Measurements from ENCODE around the gene DDX42. TPM values are rescaled to one million over a fixed set of nuclear protein-coding genes. Genes with fewer than 3 reads are reported as not detected.

Gene DDX42
- total RNA-seq, 1 donor from 2014 or later, result 125 TPM

- no peaks in the 10 kb centered on the region for H3K27me3 Mint-ChIP-seq (ENCODE audit: low read depth, unreplicated experiment)
- H3K27ac ChIP-seq (ENCODE audit: low read depth, low read length), result peak overlapping the region; percentile 67
- no peaks in the 10 kb centered on the region for H3K27me3 ChIP-seq (ENCODE audit: insufficient read depth, low read length)
- FAIRE-seq (no peak), DNase-seq (ENCODE audit: low read depth) (no peak)
- no peaks in the 10 kb centered on the region for H3K9me3 ChIP-seq (ENCODE audit: insufficient read depth, low read depth, low read length)
- peak overlapping the region; percentile 81 for H3K4me3 ChIP-seq (ENCODE audit: insufficient read depth, low read depth, low read length)
- H3K27ac Mint-ChIP-seq (ENCODE audit: unreplicated experiment), result peak overlapping the region; percentile 80
- H3K36me3 ChIP-seq (ENCODE audit: insufficient read depth, low read length), result peaks cover 6% of the 10 kb centered on the region
- peaks cover 12% of the 10 kb centered on the region for H3K4me1 ChIP-seq (ENCODE audit: insufficient read depth, low read length)
- peaks cover 25% of the 10 kb centered on the region for H3K79me2 ChIP-seq (ENCODE audit: insufficient read depth, low read length)
- TF ChIP-seq EZH2 (IDR thresholded peaks at IDR 0.05; ENCODE audit: insufficient read depth, low read length) (no peak), CTCF (IDR thresholded peaks at IDR 0.05; ENCODE audit: insufficient read depth, low read depth, low read length) (no peak)
- H4K20me1 ChIP-seq (ENCODE audit: insufficient read depth, low read length), result no peaks in the 10 kb centered on the region
- H3K36me3 Mint-ChIP-seq (ENCODE audit: low read depth, unreplicated experiment), result no peaks in the 10 kb centered on the region
- peak overlapping the region; percentile 99 for H3K4me3 Mint-ChIP-seq (ENCODE audit: unreplicated experiment)
- H3K9me3 Mint-ChIP-seq (ENCODE audit: unreplicated experiment), result no peaks in the 10 kb centered on the region
- H2AFZ ChIP-seq (ENCODE audit: low read depth, low read length), result peak overlapping the region; percentile 82
- H3K4me2 ChIP-seq (ENCODE audit: low read length), result peak overlapping the region; percentile 96
- H3K4me1 Mint-ChIP-seq (ENCODE audit: low read depth, unreplicated experiment), result peaks cover 6% of the 10 kb centered on the region
- peak overlapping the region; percentile 92 for H3K9ac ChIP-seq (ENCODE audit: low read length)
Measured at GRCh38 chr17:63740464-63741142, 33.4 kb upstream of the DDX42 start.

- H3K36me3 Mint-ChIP-seq (ENCODE audit: low read depth, unreplicated experiment), result no peaks in the 10 kb centered on the region
- peak overlapping the region; percentile 67 for H3K27ac ChIP-seq (ENCODE audit: low read depth, low read length)
- H3K9me3 Mint-ChIP-seq (ENCODE audit: unreplicated experiment), result no peaks in the 10 kb centered on the region
Measured at GRCh38 chr17:63741143-63741407, 32.9 kb upstream of the DDX42 start.

More at GRCh38 chr17:63741143-63741407, 32.9 kb upstream of the DDX42 start:
- Histone ChIP-seq H3K27me3 (ENCODE audit: insufficient read depth, low read length) (no peaks in the 10 kb centered on the region), H4K20me1 (ENCODE audit: insufficient read depth, low read length) (no peaks in the 10 kb centered on the region), H3K36me3 (ENCODE audit: insufficient read depth, low read length) (peaks cover 11% of the 10 kb centered on the region), H2AFZ (ENCODE audit: low read depth, low read length) (peak overlapping the region; percentile 82), H3K9ac (ENCODE audit: low read length) (peak overlapping the region; percentile 92), H3K4me1 (ENCODE audit: insufficient read depth, low read length) (peaks cover 12% of the 10 kb centered on the region), H3K79me2 (ENCODE audit: insufficient read depth, low read length) (peaks cover 21% of the 10 kb centered on the region), H3K9me3 (ENCODE audit: insufficient read depth, low read depth, low read length) (no peaks in the 10 kb centered on the region), H3K4me3 (ENCODE audit: insufficient read depth, low read depth, low read length) (peak overlapping the region; percentile 81), H3K4me2 (ENCODE audit: low read length) (peak overlapping the region; percentile 96)
- FAIRE-seq (no peak), DNase-seq (ENCODE audit: low read depth) (no peak)
- TF ChIP-seq CTCF (IDR thresholded peaks at IDR 0.05; ENCODE audit: insufficient read depth, low read depth, low read length) (no peak), EZH2 (IDR thresholded peaks at IDR 0.05; ENCODE audit: insufficient read depth, low read length) (no peak)
- Mint-ChIP-seq H3K4me1 (ENCODE audit: low read depth, unreplicated experiment) (peaks cover 6% of the 10 kb centered on the region), H3K27me3 (ENCODE audit: low read depth, unreplicated experiment) (no peaks in the 10 kb centered on the region), H3K4me3 (ENCODE audit: unreplicated experiment) (peak overlapping the region; percentile 99), H3K27ac (ENCODE audit: unreplicated experiment) (peak overlapping the region; percentile 80)
